HepG2 (cell line): ENCODE measurements around the gene PRM3. TPM values are rescaled to one million over a fixed set of nuclear protein-coding genes. Genes with fewer than 3 reads are reported as not detected.

Experiments
- CCAR2 ChIP-seq: fragments of 200-400 bp; formaldehyde crosslinking; optimal IDR thresholded peaks from 2 replicates; pipeline ENCODE3; 2018; ENCODE audit warnings: low read depth, mild to moderate bottlenecking, low read length, moderate library complexity
- MXD3 ChIP-seq: IDR thresholded peaks from 2 replicates; pipeline ENCODE4 v1.6.1; 2016; ENCODE audit warnings: mild to moderate bottlenecking, missing biosample characterization, missing genetic modification reagents
- NFATC3 ChIP-seq: sonication (generic); formaldehyde crosslinking; IDR thresholded peaks from 2 replicates; pipeline ENCODE4 v1.5.1; 2020; ENCODE audit warnings: mild to moderate bottlenecking, missing genetic modification reagents
- NFIC ChIP-seq: IDR thresholded peaks from 2 replicates; pipeline ENCODE4 v1.6.1; 2012; ENCODE audit warnings: mild to moderate bottlenecking, low read length, inconsistent platforms
- PPARG ChIP-seq: conservative IDR thresholded peaks from 2 replicates; pipeline ENCODE4 v1.6.1; 2016; ENCODE audit warnings: missing biosample characterization, missing genetic modification reagents
- RAD21 ChIP-seq: fragments of 450-650 bp; formaldehyde crosslinking; IDR thresholded peaks from 2 replicates; pipeline ENCODE4 v1.5.0; 2020; ENCODE audit warnings: mild to moderate bottlenecking
- REL ChIP-seq: sonication (generic); formaldehyde crosslinking; conservative IDR thresholded peaks from 2 replicates; pipeline ENCODE4 v1.8.0; 2022; ENCODE audit warnings: mild to moderate bottlenecking, missing genetic modification reagents, moderate library complexity
- TOE1 ChIP-seq: sonication (generic); formaldehyde crosslinking; IDR thresholded peaks from 2 replicates; pipeline ENCODE4 v1.4.0; 2020; ENCODE audit warnings: mild to moderate bottlenecking, missing genetic modification reagents
- ZBED4 ChIP-seq: sonication (generic); formaldehyde crosslinking; IDR thresholded peaks from 2 replicates; pipeline ENCODE4 v1.4.0; 2020; ENCODE audit warnings: missing genetic modification reagents, borderline replicate concordance
- ZBTB21 ChIP-seq: sonication (generic); formaldehyde crosslinking; IDR thresholded peaks from 2 replicates; pipeline ENCODE4 v1.4.0; 2020; ENCODE audit warnings: missing genetic modification reagents
- ZFP62 ChIP-seq: sonication (generic); formaldehyde crosslinking; IDR thresholded peaks from 2 replicates; pipeline ENCODE4 v1.4.0; 2020; ENCODE audit warnings: missing genetic modification reagents
- ZNF142 ChIP-seq: sonication (generic); formaldehyde crosslinking; IDR thresholded peaks from 2 replicates; pipeline ENCODE4 v1.4.0; 2020; ENCODE audit warnings: missing genetic modification reagents
- ZNF230 ChIP-seq: sonication (generic); formaldehyde crosslinking; IDR thresholded peaks from 2 replicates; pipeline ENCODE4 v1.4.0; 2020; ENCODE audit warnings: mild to moderate bottlenecking, missing genetic modification reagents
- ZNF274 ChIP-seq: sonication (generic); formaldehyde crosslinking; IDR thresholded peaks from 2 replicates; pipeline ENCODE4 v1.5.1; 2020; ENCODE audit warnings: mild to moderate bottlenecking, missing genetic modification reagents
- ZNF496 ChIP-seq: sonication (generic); formaldehyde crosslinking; IDR thresholded peaks from 2 replicates; pipeline ENCODE4 v1.8.1; 2023; ENCODE audit warnings: mild to moderate bottlenecking, moderate library complexity, missing genetic modification reagents; ENCODE audit not compliant: insufficient replicate concordance
- ZNF710 ChIP-seq: sonication (generic); formaldehyde crosslinking; IDR thresholded peaks from 2 replicates; pipeline ENCODE4 v1.5.0; 2020; ENCODE audit warnings: mild to moderate bottlenecking, missing genetic modification reagents, borderline replicate concordance
- polyA plus RNA-seq, 8 experiments: library from polyadenylated mRNA; depleted of rRNA in 3 of 8; stranded (reverse) in 7 of 8; unstranded in 1 of 8; fragments of >200 nt; fragmentation: Illumina TruSeq in 4 of 8; extraction: Trizol in 4 of 8; gene quantifications; 2 replicates each; pipeline versions ENCODE4 v1.2.1 to v1.2.3, GENCODE V29; 2011 to 2016; ENCODE audit warnings: low read depth in 4 of 8, missing spikeins in 1 of 8, mixed read lengths in 1 of 8; ENCODE audit not compliant: insufficient read depth in 1 of 8
- total RNA-seq, 5 experiments: library from RNA; depleted of rRNA; stranded (reverse); fragments of >200 nt; fragmentation: Illumina TruSeq; extraction: Trizol; gene quantifications; 2 replicates each; pipeline ENCODE4 v1.2.3, GENCODE V29; 2016; ENCODE audit warnings: low read depth in 1 of 5

Gene PRM3
- total and polyA plus RNA-seq, 2 of the 13 experiments (the other 11 are each of a cell fraction or from before 2014, with no cell fraction given) = not detected

GRCh38 chr16:11254913-11255736 lies 18.3 kb downstream of the PRM3 start (continued):
- TF ChIP-seq ZBED4 (CRISPR knock-in tag) (no peak), ZNF274 (peak; percentile 77; the same call in 1 of the 2 replicates), ZFP62 (CRISPR knock-in tag) (no peak), PPARG (CRISPR knock-in tag) (no peak), NFIC (no peak), RAD21 (CRISPR knock-in tag) (no peak), NFATC3 (CRISPR knock-in tag) (no peak), ZNF230 (no peak), ZNF710 (no peak), MXD3 (CRISPR knock-in tag) (0 out of 2 replicates have a peak, but pooled peaks have one; percentile 18), TOE1 (CRISPR knock-in tag) (no peak), REL (CRISPR knock-in tag) (peak; percentile 47; the same call in 1 of the 2 replicates), ZNF142 (CRISPR knock-in tag) (no peak; the same call in 1 of the 2 replicates), CCAR2 (peak; percentile 32), ZBTB21 (no peak), ZNF496 (no peak)
